ENCODE results near the gene AKT3. TPM values are rescaled to one million over a fixed set of nuclear protein-coding genes. Genes with fewer than 3 reads are reported as not detected.

The AKT3 gene
- total RNA-seq, 3 donors from 2014 or later (not counting 1 experiment from before 2014, with no cell fraction given) = 135 to 157 (median 136) TPM

GRCh38 chr1:243842161-243842560 is 7.9 kb downstream of the AKT3 start:
- Mint-ChIP-seq H3K4me1 (peaks cover 35 to 38% of the 10 kb centered on the region in 2 donors), H3K4me3 (no peak overlapping the region), H3K27ac (peak overlapping the region; percentile 89 to 95), H3K36me3 (no peaks in the 10 kb centered on the region), H3K27me3 (ENCODE audit: low read depth in 2 of 2) (no peaks in the 10 kb centered on the region), H3K9me3 (no peaks in the 10 kb centered on the region)
- Histone ChIP-seq H3K9me3 (ENCODE audit: control insufficient read depth, insufficient read depth, low read length) (no peaks in the 10 kb centered on the region), H3K27me3 (ENCODE audit: control insufficient read depth, insufficient read depth, low read length) (no peaks in the 10 kb centered on the region), H3K4me1 (ENCODE audit: control insufficient read depth, insufficient read depth, low read length) (peaks cover 3% of the 10 kb centered on the region), H3K4me3 (ENCODE audit: low read length) (no peak overlapping the region), H3K36me3 (ENCODE audit: control insufficient read depth, insufficient read depth, low read length) (peaks cover 2% of the 10 kb centered on the region), H3K27ac (ENCODE audit: low read length) (peak overlapping the region; percentile 68)
- intact Hi-C loops (cut with micrococcal nuclease) = no loop called here
- TF ChIP-seq CTCF (IDR thresholded peaks at IDR 0.05) = no peak
- DNase-seq = peak in 1 of 2 donors; percentile 31
- 25% methylated on average over 2 of the region's 5 CpGs for WGBS (ENCODE audit: insufficient coverage)
- ATAC-seq = peak in 1 of 3 donors; percentile 16

- H3K4me1 Mint-ChIP-seq = peaks cover 37 to 40% of the 10 kb centered on the region in 2 donors
- no peaks in the 10 kb centered on the region for H3K36me3 Mint-ChIP-seq
- no peak for ATAC-seq
- no peaks in the 10 kb centered on the region for H3K27me3 Mint-ChIP-seq (ENCODE audit: low read depth in 2 of 2)
- Histone ChIP-seq H3K36me3 (ENCODE audit: control insufficient read depth, insufficient read depth, low read length) (peaks cover 2% of the 10 kb centered on the region), H3K27ac (ENCODE audit: low read length) (no peak overlapping the region), H3K4me1 (ENCODE audit: control insufficient read depth, insufficient read depth, low read length) (peaks cover 3% of the 10 kb centered on the region), H3K9me3 (ENCODE audit: control insufficient read depth, insufficient read depth, low read length) (peaks cover 5% of the 10 kb centered on the region), H3K27me3 (ENCODE audit: control insufficient read depth, insufficient read depth, low read length) (no peaks in the 10 kb centered on the region), H3K4me3 (ENCODE audit: low read length) (no peak overlapping the region)
- no peaks in the 10 kb centered on the region for H3K9me3 Mint-ChIP-seq
- WGBS (ENCODE audit: insufficient coverage) = 96% methylated on average over 3 of the region's 3 CpGs
- H3K27ac Mint-ChIP-seq = peak overlapping the region; percentile 89 to 95
- intact Hi-C loops (cut with micrococcal nuclease) = no loop called here
- no peak for TF ChIP-seq CTCF (IDR thresholded peaks at IDR 0.05)
- H3K4me3 Mint-ChIP-seq = peak overlapping the region; percentile 45
- no peak for DNase-seq
Measured at GRCh38 chr1:243841507-243841906, 8.5 kb downstream of the AKT3 start.

GRCh38 chr1:243837907-243838535 is 12.0 kb downstream of the AKT3 start:
- ATAC-seq (peak; percentile 75 to 94 (median 82)), DNase-seq (peak in 1 of 2 donors; percentile 61)
- H3K27ac ChIP-seq (ENCODE audit: low read length) = peak overlapping the region; percentile 72
- H3K4me1 ChIP-seq (ENCODE audit: control insufficient read depth, insufficient read depth, low read length) = peaks cover under 1% of the 10 kb centered on the region
- no peak for TF ChIP-seq CTCF (IDR thresholded peaks at IDR 0.05)
- Mint-ChIP-seq H3K4me1 (peaks cover 31 to 34% of the 10 kb centered on the region in 2 donors), H3K27ac (peak overlapping the region; percentile 81 to 84), H3K27me3 (ENCODE audit: low read depth in 2 of 2) (no peaks in the 10 kb centered on the region), H3K4me3 (peak overlapping the region; percentile 65), H3K36me3 (peaks cover 15% of the 10 kb centered on the region), H3K9me3 (peaks cover 0 to 3% of the 10 kb centered on the region in 2 donors)
- no peak overlapping the region for H3K4me3 ChIP-seq (ENCODE audit: low read length)
- H3K27me3 ChIP-seq (ENCODE audit: control insufficient read depth, insufficient read depth, low read length) = no peaks in the 10 kb centered on the region
- no CpG with 5 or more reads among the region's 1 CpG for WGBS (ENCODE audit: insufficient coverage)
- H3K36me3 ChIP-seq (ENCODE audit: control insufficient read depth, insufficient read depth, low read length) = peaks cover 6% of the 10 kb centered on the region
- intact Hi-C loops (cut with micrococcal nuclease) = loop anchor here (2.0 kb wide), 1 partner anchor 35 kb away; no protein-coding TSS in a partner anchor
- H3K9me3 ChIP-seq (ENCODE audit: control insufficient read depth, insufficient read depth, low read length) = peaks cover 6% of the 10 kb centered on the region
